ENCODE measurements around the gene RCE1.

The RCE1 gene

DNA sequence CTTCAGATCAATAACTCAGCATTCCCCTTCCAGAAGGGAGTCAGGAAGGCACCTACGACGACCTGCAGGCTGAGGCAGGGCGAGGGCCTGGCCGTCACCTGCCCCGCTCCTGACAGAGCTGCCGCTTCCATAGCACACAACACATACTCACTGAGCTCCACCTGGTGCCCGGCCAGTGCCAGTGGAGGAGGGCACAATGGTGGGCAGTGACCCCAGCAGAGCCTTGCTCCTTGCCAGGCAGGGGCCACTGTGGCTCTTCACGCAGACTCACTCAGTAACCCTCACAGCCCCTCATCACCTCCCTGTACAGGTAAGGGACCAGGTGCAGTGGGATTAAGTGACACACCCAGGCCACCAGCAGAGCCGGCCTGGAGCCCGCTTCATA is 38.2 kb downstream of the RCE1 start:
- TF ChIP-seq GLIS3 (CRISPR knock-in tag; IDR thresholded peaks at IDR 0.05) (no peak), ZC3H10 (CRISPR knock-in tag; IDR thresholded peaks at IDR 0.05) (no peak), ISL1 (CRISPR knock-in tag; IDR thresholded peaks at IDR 0.05) (no peak), ZFP30 (CRISPR knock-in tag; IDR thresholded peaks at IDR 0.05) (no peak), ZNF565 (CRISPR knock-in tag; conservative IDR thresholded peaks at IDR 0.05; ENCODE audit: low read depth) (no peak), ZNF70 (CRISPR knock-in tag; IDR thresholded peaks at IDR 0.05) (no peak), ZNF8 (CRISPR knock-in tag; IDR thresholded peaks at IDR 0.05) (no peak)
- TF ChIP-seq, protein P1, sequence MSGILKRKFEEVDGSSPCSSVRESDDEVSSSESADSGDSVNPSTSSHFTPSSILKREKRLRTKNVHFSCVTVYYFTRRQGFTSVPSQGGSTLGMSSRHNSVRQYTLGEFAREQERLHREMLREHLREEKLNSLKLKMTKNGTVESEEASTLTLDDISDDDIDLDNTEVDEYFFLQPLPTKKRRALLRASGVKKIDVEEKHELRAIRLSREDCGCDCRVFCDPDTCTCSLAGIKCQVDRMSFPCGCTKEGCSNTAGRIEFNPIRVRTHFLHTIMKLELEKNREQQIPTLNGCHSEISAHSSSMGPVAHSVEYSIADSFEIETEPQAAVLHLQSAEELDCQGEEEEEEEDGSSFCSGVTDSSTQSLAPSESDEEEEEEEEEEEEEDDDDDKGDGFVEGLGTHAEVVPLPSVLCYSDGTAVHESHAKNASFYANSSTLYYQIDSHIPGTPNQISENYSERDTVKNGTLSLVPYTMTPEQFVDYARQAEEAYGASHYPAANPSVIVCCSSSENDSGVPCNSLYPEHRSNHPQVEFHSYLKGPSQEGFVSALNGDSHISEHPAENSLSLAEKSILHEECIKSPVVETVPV (CRISPR knock-in tag; IDR thresholded peaks at IDR 0.05), result no peak
- ATAC-seq, result no peak

DNA sequence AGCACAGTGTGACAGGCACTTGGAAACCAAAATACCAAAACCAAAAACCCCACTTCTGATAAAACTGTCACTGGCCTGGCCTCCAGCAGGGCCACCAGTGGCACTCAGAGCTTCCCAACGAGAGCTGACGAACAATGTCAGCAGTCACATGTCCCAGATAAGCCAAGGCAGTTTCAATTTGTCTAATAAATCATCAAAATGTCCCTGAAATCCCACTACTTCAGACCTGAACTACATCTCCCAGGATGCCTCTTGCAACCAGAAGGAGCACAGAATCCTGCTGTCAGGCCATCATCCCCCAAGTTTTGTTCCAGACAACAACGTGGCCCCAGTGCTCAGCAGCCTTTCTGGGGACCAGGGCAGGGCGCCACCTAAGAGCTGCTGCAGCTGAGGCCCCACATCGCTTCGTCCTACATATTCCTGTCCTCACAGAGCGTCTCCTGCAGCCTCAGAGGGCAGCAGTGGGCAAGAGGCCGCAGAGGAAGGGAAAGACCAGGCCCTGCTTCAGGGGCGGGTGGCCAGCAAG is 38.7 kb downstream of the RCE1 start:
- TF ChIP-seq CSDC2 (CRISPR knock-in tag; IDR thresholded peaks at IDR 0.05) (no peak), BACH2 (CRISPR knock-in tag; IDR thresholded peaks at IDR 0.05; ENCODE audit: borderline replicate concordance) (no peak), ZFP3 (CRISPR knock-in tag; IDR thresholded peaks at IDR 0.05) (no peak), ESRRG (CRISPR knock-in tag; IDR thresholded peaks at IDR 0.05) (no peak), OSR1 (CRISPR knock-in tag; IDR thresholded peaks at IDR 0.05) (no peak), ZFP30 (CRISPR knock-in tag; IDR thresholded peaks at IDR 0.05) (no peak), ISL1 (CRISPR knock-in tag; IDR thresholded peaks at IDR 0.05) (no peak), ARNTL (CRISPR knock-in tag; IDR thresholded peaks at IDR 0.05; ENCODE audit: borderline replicate concordance, low read depth) (no peak), TOX (CRISPR knock-in tag; IDR thresholded peaks at IDR 0.05; ENCODE audit: borderline replicate concordance) (no peak), ZC3H10 (CRISPR knock-in tag; IDR thresholded peaks at IDR 0.05) (no peak), PPARA (CRISPR knock-in tag; IDR thresholded peaks at IDR 0.05; ENCODE audit: borderline replicate concordance) (no peak), RARB (CRISPR knock-in tag; IDR thresholded peaks at IDR 0.05) (no peak), ZNF8 (CRISPR knock-in tag; IDR thresholded peaks at IDR 0.05) (no peak), TCF4 (CRISPR knock-in tag; IDR thresholded peaks at IDR 0.05; ENCODE audit: borderline replicate concordance) (no peak)
- TF ChIP-seq, protein P2, sequence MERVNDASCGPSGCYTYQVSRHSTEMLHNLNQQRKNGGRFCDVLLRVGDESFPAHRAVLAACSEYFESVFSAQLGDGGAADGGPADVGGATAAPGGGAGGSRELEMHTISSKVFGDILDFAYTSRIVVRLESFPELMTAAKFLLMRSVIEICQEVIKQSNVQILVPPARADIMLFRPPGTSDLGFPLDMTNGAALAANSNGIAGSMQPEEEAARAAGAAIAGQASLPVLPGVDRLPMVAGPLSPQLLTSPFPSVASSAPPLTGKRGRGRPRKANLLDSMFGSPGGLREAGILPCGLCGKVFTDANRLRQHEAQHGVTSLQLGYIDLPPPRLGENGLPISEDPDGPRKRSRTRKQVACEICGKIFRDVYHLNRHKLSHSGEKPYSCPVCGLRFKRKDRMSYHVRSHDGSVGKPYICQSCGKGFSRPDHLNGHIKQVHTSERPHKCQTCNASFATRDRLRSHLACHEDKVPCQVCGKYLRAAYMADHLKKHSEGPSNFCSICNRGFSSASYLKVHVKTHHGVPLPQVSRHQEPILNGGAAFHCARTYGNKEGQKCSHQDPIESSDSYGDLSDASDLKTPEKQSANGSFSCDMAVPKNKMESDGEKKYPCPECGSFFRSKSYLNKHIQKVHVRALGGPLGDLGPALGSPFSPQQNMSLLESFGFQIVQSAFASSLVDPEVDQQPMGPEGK (CRISPR knock-in tag; IDR thresholded peaks at IDR 0.05; ENCODE audit: borderline replicate concordance), result no peak
- TF ChIP-seq, protein P1 (CRISPR knock-in tag; IDR thresholded peaks at IDR 0.05), result no peak
- TF ChIP-seq, protein P3, sequence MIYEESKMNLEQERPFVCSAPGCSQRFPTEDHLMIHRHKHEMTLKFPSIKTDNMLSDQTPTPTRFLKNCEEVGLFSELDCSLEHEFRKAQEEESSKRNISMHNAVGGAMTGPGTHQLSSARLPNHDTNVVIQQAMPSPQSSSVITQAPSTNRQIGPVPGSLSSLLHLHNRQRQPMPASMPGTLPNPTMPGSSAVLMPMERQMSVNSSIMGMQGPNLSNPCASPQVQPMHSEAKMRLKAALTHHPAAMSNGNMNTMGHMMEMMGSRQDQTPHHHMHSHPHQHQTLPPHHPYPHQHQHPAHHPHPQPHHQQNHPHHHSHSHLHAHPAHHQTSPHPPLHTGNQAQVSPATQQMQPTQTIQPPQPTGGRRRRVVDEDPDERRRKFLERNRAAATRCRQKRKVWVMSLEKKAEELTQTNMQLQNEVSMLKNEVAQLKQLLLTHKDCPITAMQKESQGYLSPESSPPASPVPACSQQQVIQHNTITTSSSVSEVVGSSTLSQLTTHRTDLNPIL (CRISPR knock-in tag; IDR thresholded peaks at IDR 0.05; ENCODE audit: low read depth), result no peak
- TF ChIP-seq, protein P4, sequence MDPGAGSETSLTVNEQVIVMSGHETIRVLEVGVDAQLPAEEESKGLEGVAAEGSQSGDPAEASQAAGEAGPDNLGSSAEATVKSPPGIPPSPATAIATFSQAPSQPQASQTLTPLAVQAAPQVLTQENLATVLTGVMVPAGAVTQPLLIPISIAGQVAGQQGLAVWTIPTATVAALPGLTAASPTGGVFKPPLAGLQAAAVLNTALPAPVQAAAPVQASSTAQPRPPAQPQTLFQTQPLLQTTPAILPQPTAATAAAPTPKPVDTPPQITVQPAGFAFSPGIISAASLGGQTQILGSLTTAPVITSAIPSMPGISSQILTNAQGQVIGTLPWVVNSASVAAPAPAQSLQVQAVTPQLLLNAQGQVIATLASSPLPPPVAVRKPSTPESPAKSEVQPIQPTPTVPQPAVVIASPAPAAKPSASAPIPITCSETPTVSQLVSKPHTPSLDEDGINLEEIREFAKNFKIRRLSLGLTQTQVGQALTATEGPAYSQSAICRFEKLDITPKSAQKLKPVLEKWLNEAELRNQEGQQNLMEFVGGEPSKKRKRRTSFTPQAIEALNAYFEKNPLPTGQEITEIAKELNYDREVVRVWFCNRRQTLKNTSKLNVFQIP (CRISPR knock-in tag; IDR thresholded peaks at IDR 0.05; ENCODE audit: borderline replicate concordance, low read depth), result no peak
- ATAC-seq, result no peak

DNA sequence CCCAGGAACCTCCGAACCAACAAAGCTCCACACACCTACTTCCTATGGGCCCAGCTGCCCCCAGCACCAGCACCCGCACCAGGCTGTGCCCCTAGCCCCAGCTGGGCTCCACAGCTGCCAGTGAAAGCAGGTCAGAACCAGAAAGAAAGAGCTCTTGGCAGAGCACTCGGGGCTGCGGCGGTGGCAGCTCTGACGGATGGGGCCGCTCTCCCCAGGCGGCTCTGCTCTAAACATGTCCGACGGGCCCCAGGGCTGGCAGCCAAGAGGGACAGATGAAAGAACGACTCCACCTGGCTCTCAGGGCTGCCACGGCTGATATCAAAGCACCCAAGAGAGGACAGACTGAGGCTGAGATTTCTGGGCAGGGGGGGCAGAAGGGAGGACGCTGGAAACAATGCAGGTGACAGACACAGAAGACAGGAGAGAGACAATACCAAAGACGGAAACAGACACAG is 39.3 kb downstream of the RCE1 start:
- ATAC-seq, result no peak
- no peak for TF ChIP-seq ZC3H10 (CRISPR knock-in tag; IDR thresholded peaks at IDR 0.05)
- no peak for TF ChIP-seq TOX (CRISPR knock-in tag; IDR thresholded peaks at IDR 0.05; ENCODE audit: borderline replicate concordance)
- no peak for TF ChIP-seq PPARA (CRISPR knock-in tag; IDR thresholded peaks at IDR 0.05; ENCODE audit: borderline replicate concordance)
- no peak for TF ChIP-seq OSR1 (CRISPR knock-in tag; IDR thresholded peaks at IDR 0.05)
- no peak for TF ChIP-seq ARNTL (CRISPR knock-in tag; IDR thresholded peaks at IDR 0.05; ENCODE audit: borderline replicate concordance, low read depth)
- TF ChIP-seq ZNF8 (CRISPR knock-in tag; IDR thresholded peaks at IDR 0.05), result no peak
- TF ChIP-seq ZFP30 (CRISPR knock-in tag; IDR thresholded peaks at IDR 0.05), result no peak
- TF ChIP-seq, protein P4 (CRISPR knock-in tag; IDR thresholded peaks at IDR 0.05; ENCODE audit: borderline replicate concordance, low read depth), result no peak
- no peak for TF ChIP-seq TCF4 (CRISPR knock-in tag; IDR thresholded peaks at IDR 0.05; ENCODE audit: borderline replicate concordance)
- TF ChIP-seq, protein P2 (CRISPR knock-in tag; IDR thresholded peaks at IDR 0.05; ENCODE audit: borderline replicate concordance), result no peak
- TF ChIP-seq, protein P1 (CRISPR knock-in tag; IDR thresholded peaks at IDR 0.05), result no peak
- no peak for TF ChIP-seq CSDC2 (CRISPR knock-in tag; IDR thresholded peaks at IDR 0.05)

Measured in SK-N-SH treated with all-trans-retinoic acid at 6 μM for 48 hours (cell line).